H1 (cell line): Measurements from ENCODE around the gene NHS. TPM values are rescaled to one million over a fixed set of nuclear protein-coding genes. Genes with fewer than 3 reads are reported as not detected.
A peak's percentile ranks its signal among the peaks of the same experiment; 100 is the strongest.

Experiments used
- CTCF ChIA-PET: fragments of 300-600 bp; sonication (Branson Sonifier 250); formaldehyde crosslinking; loops from one replicate; lab custom pipeline; 2021; ENCODE audit not compliant: partially characterized antibody; lab: Charles Lee
- POLR2A ChIA-PET: fragments of 300-600 bp; sonication (Branson Sonifier 250); formaldehyde crosslinking; loops from one replicate; lab custom pipeline; 2021; ENCODE audit warnings: inconsistent platforms; ENCODE audit not compliant: partially characterized antibody; lab: Charles Lee
- DNase-seq, 2 experiments: peaks; one replicate each; pipeline versions ENCODE4 v3.0.0 to v3.0.0-alpha.2; 2010 to 2022; ENCODE audit warnings: low spot score in 2 of 2, low read depth in 1 of 2, mixed read lengths in 1 of 2
- FAIRE-seq: peaks from 2 replicates; lab custom pipeline; 2011; peaks lifted over from hg19 to GRCh38; lab: Jason Lieb, UNC
- H2AFZ ChIP-seq: 2 replicates; pipeline ENCODE4 v1.8.1; 2012; ENCODE audit warnings: low read length, inconsistent platforms
- H2AK5ac ChIP-seq: 2 replicates; pipeline ENCODE4 v1.6.1; 2013; ENCODE audit warnings: low read depth, low read length
- H2BK120ac ChIP-seq: replicated peaks from 2 replicates; pipeline ENCODE3; 2013; ENCODE audit warnings: low read depth, low read length, inconsistent platforms
- H2BK12ac ChIP-seq: 2 replicates; pipeline ENCODE4 v1.6.1; 2013; ENCODE audit warnings: low read depth, low read length
- H2BK15ac ChIP-seq: 2 replicates; pipeline ENCODE4 v1.6.1; 2013; ENCODE audit warnings: low read length
- H2BK20ac ChIP-seq: 2 replicates; pipeline ENCODE4 v1.6.1; 2013; ENCODE audit warnings: low read length
- H2BK5ac ChIP-seq: 2 replicates; pipeline ENCODE4 v1.6.1; 2013; ENCODE audit warnings: low read depth, low read length
- H3K14ac ChIP-seq: 2 replicates; pipeline ENCODE4 v1.6.1; 2013; ENCODE audit warnings: inconsistent platforms; ENCODE audit not compliant: insufficient read length
- H3K18ac ChIP-seq: 2 replicates; pipeline ENCODE4 v1.6.1; 2013; ENCODE audit warnings: low read length; ENCODE audit errors: extremely low read depth
- H3K23ac ChIP-seq: 2 replicates; pipeline ENCODE4 v1.6.1; 2013; ENCODE audit warnings: inconsistent platforms; ENCODE audit not compliant: insufficient read length
- H3K23me2 ChIP-seq: 2 replicates; pipeline ENCODE4 v1.6.1; 2013; ENCODE audit warnings: low read depth, low read length
- H3K27ac ChIP-seq: 2 replicates; pipeline ENCODE4 v1.6.1; 2011; ENCODE audit warnings: low read depth, low read length, inconsistent platforms
- H3K27me3 ChIP-seq, 4 experiments: replicated peaks in 1 of 4; 1 replicate in 1 of 4; 2 replicates in 3 of 4; pipeline versions ENCODE4 v1.6.1 to v1.8.1; 2011 to 2013; ENCODE audit warnings: low read length in 3 of 4, mild to moderate bottlenecking in 3 of 4, inconsistent platforms in 2 of 4, mixed read lengths in 2 of 4, moderate library complexity in 1 of 4; ENCODE audit not compliant: control insufficient read depth in 3 of 4, insufficient read depth in 3 of 4; ENCODE audit errors: extremely low read depth in 1 of 4
- H3K36me3 ChIP-seq, 4 experiments: 2 replicates each; pipeline versions ENCODE4 v1.6.1 to v1.8.1; 2011 to 2013; ENCODE audit warnings: mild to moderate bottlenecking in 4 of 4, low read length in 3 of 4, moderate library complexity in 2 of 4, control low read depth in 1 of 4, inconsistent platforms in 1 of 4; ENCODE audit not compliant: insufficient read depth in 4 of 4, control insufficient read depth in 2 of 4
- H3K4ac ChIP-seq: replicated peaks from 2 replicates; pipeline ENCODE3; 2013; ENCODE audit warnings: low read length, low read depth, mixed read lengths, inconsistent platforms; ENCODE audit not compliant: insufficient read length
- H3K4me1 ChIP-seq, 4 experiments: replicated peaks in 1 of 4; 1 replicate in 1 of 4; 2 replicates in 3 of 4; pipeline versions ENCODE4 v1.6.1 to v1.8.1; 2011 to 2013; ENCODE audit warnings: low read length in 3 of 4, inconsistent platforms in 2 of 4, mixed read lengths in 1 of 4; ENCODE audit not compliant: insufficient read depth in 4 of 4, control insufficient read depth in 3 of 4
- H3K4me2 ChIP-seq, 2 experiments: 2 replicates each; pipeline versions ENCODE4 v1.6.1 to v1.8.1; 2011 to 2013; ENCODE audit warnings: low read depth in 2 of 2, low read length in 2 of 2, control low read depth in 1 of 2, inconsistent platforms in 1 of 2, mild to moderate bottlenecking in 1 of 2; ENCODE audit not compliant: insufficient read depth in 1 of 2
- H3K4me3 ChIP-seq, 4 experiments: fragments of 200-600, 300-600 bp in 1 of 4; sonication (generic), shearing (Covaris generic), sonication (Bioruptor Twin) in 1 of 4; 2 replicates each; pipeline versions ENCODE4 v1.5.1 to v1.8.1; 2011 to 2016; ENCODE audit warnings: low read length in 4 of 4, low read depth in 3 of 4, control low read depth in 2 of 4, inconsistent platforms in 2 of 4, mild to moderate bottlenecking in 2 of 4, mixed read lengths in 1 of 4, moderate library complexity in 1 of 4; ENCODE audit not compliant: insufficient read depth in 2 of 4; ENCODE audit errors: extremely low read depth in 1 of 4
- H3K56ac ChIP-seq: replicated peaks from 2 replicates; pipeline ENCODE3; 2013; ENCODE audit warnings: low read depth, mild to moderate bottlenecking, mixed read lengths, low read length, inconsistent platforms; ENCODE audit not compliant: insufficient read length
- H3K79me1 ChIP-seq: 2 replicates; pipeline ENCODE4 v1.6.1; 2013; ENCODE audit warnings: low read depth, low read length, control low read depth
- H3K79me2 ChIP-seq, 2 experiments: 2 replicates each; pipeline versions ENCODE4 v1.6.1 to v1.8.1; 2012 to 2013; ENCODE audit warnings: low read length in 2 of 2, mild to moderate bottlenecking in 2 of 2, inconsistent platforms in 1 of 2; ENCODE audit not compliant: insufficient read depth in 2 of 2, control insufficient read depth in 1 of 2
- H3K9ac ChIP-seq, 4 experiments: replicated peaks in 1 of 4; 1 replicate in 1 of 4; 2 replicates in 3 of 4; pipeline versions ENCODE4 v1.6.1 to v1.8.1; 2011 to 2013; ENCODE audit warnings: low read depth in 3 of 4, low read length in 3 of 4, control low read depth in 2 of 4, mild to moderate bottlenecking in 2 of 4, moderate library complexity in 2 of 4, inconsistent platforms in 1 of 4; ENCODE audit errors: extremely low read depth in 1 of 4
- H3K9me3 ChIP-seq, 2 experiments: 2 replicates each; pipeline versions ENCODE4 v1.6.1 to v1.8.1; 2012 to 2013; ENCODE audit warnings: mild to moderate bottlenecking in 2 of 2, moderate library complexity in 2 of 2, control low read depth in 1 of 2, inconsistent platforms in 1 of 2, low read depth in 1 of 2, low read length in 1 of 2, mixed read lengths in 1 of 2; ENCODE audit not compliant: insufficient read depth in 2 of 2
- H4K20me1 ChIP-seq, 2 experiments: replicated peaks in 1 of 2; 2 replicates each; pipeline versions ENCODE3 to v1.8.1; 2011 to 2013; ENCODE audit warnings: inconsistent platforms in 2 of 2, low read length in 2 of 2, mild to moderate bottlenecking in 1 of 2; ENCODE audit not compliant: insufficient read depth in 2 of 2, control insufficient read depth in 1 of 2
- H4K5ac ChIP-seq: 2 replicates; pipeline ENCODE4 v1.6.1; 2013; ENCODE audit warnings: low read length, low read depth, mixed read lengths, inconsistent platforms; ENCODE audit not compliant: insufficient read length
- H4K8ac ChIP-seq: 2 replicates; pipeline ENCODE4 v1.8.0; 2013; ENCODE audit warnings: mild to moderate bottlenecking, moderate library complexity, low read length, inconsistent platforms; ENCODE audit not compliant: insufficient read depth; ENCODE audit errors: extremely low read depth
- H4K91ac ChIP-seq: replicated peaks from 2 replicates; pipeline ENCODE3; 2013; ENCODE audit warnings: low read length, mixed read lengths, inconsistent platforms; ENCODE audit not compliant: insufficient read length
- ASH2L ChIP-seq: fragments of 200-600, 300-600 bp; sonication (generic); IDR thresholded peaks from one replicate; pipeline ENCODE4 v1.7.1; 2017; ENCODE audit warnings: low read length
- KDM1A ChIP-seq: fragments of 200-600, 300-600 bp; sonication (generic); IDR thresholded peaks from 2 replicates; pipeline ENCODE4 v1.7.1; 2016; ENCODE audit warnings: mild to moderate bottlenecking, low read length, borderline replicate concordance
- RFX5 ChIP-seq: IDR thresholded peaks from 2 replicates; pipeline ENCODE4 v1.6.1; 2011; ENCODE audit warnings: low read depth, low read length, improper control_type of control experiment, borderline replicate concordance
- WGBS, 2 experiments: shearing (Covaris generic) in 1 of 2; methylation state at CpG; one replicate each; pipeline versions ENCODE4 v1.1.6 to v1.1.7; 2013 to 2015; ENCODE audit warnings: low lambda C conversion rate in 2 of 2, mixed read lengths in 2 of 2, inconsistent platforms in 1 of 2, low coverage in 1 of 2, missing lambda C conversion rate in 1 of 2; ENCODE audit not compliant: insufficient replicate concordance in 2 of 2, insufficient coverage in 1 of 2, insufficient read length in 1 of 2; ENCODE audit errors: extremely low coverage in 1 of 2, missing lambda C conversion rate in 1 of 2; 5-methylcytosine and 5-hydroxymethylcytosine counted together
- polyA plus RNA-seq, 7 experiments: library from polyadenylated mRNA; depleted of rRNA in 3 of 7; stranded (reverse) in 5 of 7; unstranded in 2 of 7; fragments of >200 nt in 5 of 7; fragments of 200-250 nt in 2 of 7; gene quantifications; 1 replicate in 5 of 7; 2 replicates in 1 of 7; 4 replicates in 1 of 7; pipeline versions ENCODE4 v1.2.1 to v1.2.3, GENCODE V29; 2011 to 2013; ENCODE audit warnings: missing spikeins in 2 of 7, mixed read lengths in 2 of 7
- total RNA-seq: library from RNA; stranded (reverse); fragmentation: NEBNext Ultra II Directional; extraction: Animal tissue kit (Norgen Biotek cat#: 25700); gene quantifications from 2 replicates; pipeline ENCODE4 v1.2.1, GENCODE V29; 2021
- TF ChIP-seq, protein P1 (sequence below): IDR thresholded peaks from 2 replicates; pipeline ENCODE4 v1.6.1; 2011; ENCODE audit warnings: low read length, improper control_type of control experiment

Gene NHS
- total and polyA plus RNA-seq, 2 of the 8 experiments (the other 6 are each of a cell fraction or from before 2014, with no cell fraction given) = 2.2 to 6.7 TPM

DNA sequence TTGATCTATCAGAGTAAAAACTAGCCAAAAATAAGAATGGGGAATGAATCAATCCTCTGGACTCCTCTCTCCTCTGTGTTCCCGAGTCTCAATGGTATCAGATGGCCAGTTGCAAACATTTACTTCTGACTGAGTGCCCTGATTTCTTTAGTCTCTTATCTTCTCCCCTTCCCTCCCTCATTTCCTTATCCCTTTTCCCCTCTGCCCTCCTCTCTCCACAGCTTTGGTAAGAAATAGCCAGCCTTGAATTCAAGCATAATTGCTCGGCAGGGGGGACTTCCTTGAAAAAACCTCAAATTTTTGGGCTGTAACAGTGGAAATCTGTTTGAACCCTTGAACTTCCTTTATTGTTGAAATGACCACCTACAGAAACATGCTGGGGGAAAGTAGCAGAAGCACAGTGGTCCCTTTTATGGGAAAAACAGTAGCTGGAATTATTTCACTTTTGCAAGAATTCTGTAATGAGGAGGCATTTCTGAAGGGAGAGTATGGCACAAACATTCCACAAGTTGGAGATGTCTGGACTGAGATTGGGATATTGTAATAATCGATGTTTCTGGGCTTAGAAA, 40.3 kb downstream of the NHS start:
- CTCF ChIA-PET = interaction anchor here (1.3 kb wide), 1 partner anchor 8 kb away, joined by 3 read pairs; no protein-coding TSS in a partner anchor
- H3K18ac ChIP-seq = no peak overlapping the region
- 28% methylated on average over 3 of the region's 3 CpGs; no CpG with 5 or more reads in 1 of the 2 experiments for WGBS, 2 experiments
- H3K4me2 ChIP-seq = peak overlapping the region; percentile 53 to 56
- H3K23ac ChIP-seq = no peak overlapping the region
- no peak overlapping the region for H2BK12ac ChIP-seq
- DNase-seq (no peak), FAIRE-seq (no peak)
- H3K27me3 ChIP-seq = no peaks in the 10 kb centered on the region
- TF ChIP-seq RFX5 (no peak), KDM1A (no peak), ASH2L (no peak)
- TF ChIP-seq, protein P1, sequence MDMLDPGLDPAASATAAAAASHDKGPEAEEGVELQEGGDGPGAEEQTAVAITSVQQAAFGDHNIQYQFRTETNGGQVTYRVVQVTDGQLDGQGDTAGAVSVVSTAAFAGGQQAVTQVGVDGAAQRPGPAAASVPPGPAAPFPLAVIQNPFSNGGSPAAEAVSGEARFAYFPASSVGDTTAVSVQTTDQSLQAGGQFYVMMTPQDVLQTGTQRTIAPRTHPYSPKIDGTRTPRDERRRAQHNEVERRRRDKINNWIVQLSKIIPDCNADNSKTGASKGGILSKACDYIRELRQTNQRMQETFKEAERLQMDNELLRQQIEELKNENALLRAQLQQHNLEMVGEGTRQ = no peak
- H3K36me3 ChIP-seq = no peaks in the 10 kb centered on the region
- POLR2A ChIA-PET = no interaction called here
- no peak overlapping the region for H2BK5ac ChIP-seq
- H3K23me2 ChIP-seq = no peaks in the 10 kb centered on the region; the same call in 1 of the 2 replicates
- no peaks in the 10 kb centered on the region for H3K79me2 ChIP-seq
- H3K9me3 ChIP-seq = no peaks in the 10 kb centered on the region
- H3K27ac ChIP-seq = no peak overlapping the region
- H3K79me1 ChIP-seq = no peaks in the 10 kb centered on the region
- no peak overlapping the region for H4K8ac ChIP-seq
- H3K9ac ChIP-seq = no peak overlapping the region
- no peak overlapping the region for H2AFZ ChIP-seq
- H2BK15ac ChIP-seq = no peak overlapping the region
- no peak overlapping the region for H4K5ac ChIP-seq
- H3K4ac ChIP-seq = no peak overlapping the region
- no peaks in the 10 kb centered on the region for H4K20me1 ChIP-seq
- H3K4me3 ChIP-seq = peak overlapping the region in 1 of 4 experiments; percentile 38; a peak in 1 of 8 replicates
- H2BK20ac ChIP-seq = no peak overlapping the region
- no peak overlapping the region for H3K56ac ChIP-seq
- H2BK120ac ChIP-seq = no peak overlapping the region
- H3K14ac ChIP-seq = no peak overlapping the region
- no peak overlapping the region for H2AK5ac ChIP-seq
- H3K4me1 ChIP-seq = peaks cover 2 to 22% (median 6%) of the 10 kb centered on the region in 4 experiments; a peak in 5 of 7 replicates
- H4K91ac ChIP-seq = no peak overlapping the region
